ENCODE measurements around the gene RDH11. TPM values are rescaled to one million over a fixed set of nuclear protein-coding genes. Genes with fewer than 3 reads are reported as not detected.

Gene RDH11
- total and polyA plus RNA-seq, 2 donors (not counting 3 experiments of a cell fraction or from before 2014, with no cell fraction given), result 79.8 to 93.2 TPM

GRCh38 chr14:67704484-67705089 lies 9.0 kb upstream of the RDH11 start:
- H3K4me3 ChIP-seq (replicated peaks in 1 of 3; ENCODE audit: insufficient read depth in 1 of 3, low read depth in 1 of 3, low read length in 3 of 3), result no peak overlapping the region
- H3K4me2 ChIP-seq (ENCODE audit: insufficient read depth, low read length), result no peak overlapping the region
- H3K27me3 ChIP-seq (ENCODE audit: control insufficient read depth in 2 of 2, insufficient read depth in 2 of 2, low read length in 2 of 2), result peaks cover 0 to 6% of the 10 kb centered on the region in 2 experiments
- CTCF ChIA-PET, result interaction anchor here (0.6 to 7.0 kb wide), 74 partner anchors 10 to 1345 kb away, joined by 3 to 394 read pairs (median 5); partner anchors contain the start of genes ARG2, ATP6V1D, EIF2S1 and PIGH
- no peak overlapping the region for H3K9ac ChIP-seq (replicated peaks; ENCODE audit: extremely low read depth, insufficient read depth, low read length)
- H3K36me3 ChIP-seq (ENCODE audit: control insufficient read depth in 2 of 2, extremely low read depth in 1 of 2, insufficient read depth in 2 of 2, low read length in 2 of 2), result no peaks in the 10 kb centered on the region
- no peaks in the 10 kb centered on the region for H3K79me2 ChIP-seq (ENCODE audit: control insufficient read depth, insufficient read depth, low read length)
- no peak overlapping the region for H3K27ac ChIP-seq (ENCODE audit: insufficient read depth, low read depth, low read length)
- no peaks in the 10 kb centered on the region for H3K9me1 ChIP-seq (replicated peaks; ENCODE audit: control insufficient read depth, extremely low read depth, insufficient read depth, low read length)
- dilution Hi-C loops (cut with MboI; ENCODE audit: extremely low pct_ligation_motif_present, low sequenced_read_pairs), result no loop called here
- FAIRE-seq (peak; percentile 76), DNase-seq (ENCODE audit: low read depth, low spot score) (peak; percentile 68)
- H3K4me1 ChIP-seq (ENCODE audit: control insufficient read depth, extremely low read depth, insufficient read depth, low read length), result no peaks in the 10 kb centered on the region
- intact Hi-C loops (cut with micrococcal nuclease), result loop anchor here (1.0 to 10.0 kb wide), 6 partner anchors 30 to 1210 kb away; partner anchors contain the start of gene VTI1B
- POLR2A ChIA-PET, result interaction anchor here (1.2 kb wide), 1 partner anchor 9 kb away, joined by 6 read pairs; the partner anchor contains the start of gene RDH11
- H2AFZ ChIP-seq (ENCODE audit: low read depth, low read length), result no peak overlapping the region
- H4K20me1 ChIP-seq (replicated peaks; ENCODE audit: control insufficient read depth, extremely low read depth, insufficient read depth, low read length), result no peaks in the 10 kb centered on the region
- H3K9me3 ChIP-seq (replicated peaks; ENCODE audit: control insufficient read depth, insufficient read depth, low read length), result no peaks in the 10 kb centered on the region
- BruUV-seq (replicated peaks), result no TSS peak
- TF ChIP-seq JUN (IDR thresholded peaks at IDR 0.05; ENCODE audit: borderline replicate concordance, insufficient read depth, insufficient read length, low read depth) (no peak), CTCF (IDR thresholded peaks at IDR 0.05; ENCODE audit: extremely low read depth in 1 of 2, insufficient read depth in 1 of 2, low read depth in 1 of 2, low read length in 2 of 2) (peak; percentile 52 to 61)

- FAIRE-seq, result no peak
These were observed 8.4 kb upstream of the RDH11 start for GRCh38 chr14:67703997-67704396.

More at GRCh38 chr14:67703997-67704396, 8.4 kb upstream of the RDH11 start:
- no peaks in the 10 kb centered on the region for H3K79me2 ChIP-seq (ENCODE audit: control insufficient read depth, insufficient read depth, low read length)
- CTCF ChIA-PET, result interaction anchor here (0.6 to 7.0 kb wide), 70 partner anchors 10 to 1345 kb away, joined by 3 to 394 read pairs (median 5); partner anchors contain the start of genes ARG2, ATP6V1D, EIF2S1 and PIGH
- H3K4me2 ChIP-seq (ENCODE audit: insufficient read depth, low read length), result no peak overlapping the region
- peaks cover 0 to 6% of the 10 kb centered on the region in 2 experiments for H3K27me3 ChIP-seq (ENCODE audit: control insufficient read depth in 2 of 2, insufficient read depth in 2 of 2, low read length in 2 of 2)
- no peaks in the 10 kb centered on the region for H4K20me1 ChIP-seq (replicated peaks; ENCODE audit: control insufficient read depth, extremely low read depth, insufficient read depth, low read length)
- H3K4me3 ChIP-seq (replicated peaks in 1 of 3; ENCODE audit: insufficient read depth in 1 of 3, low read depth in 1 of 3, low read length in 3 of 3), result no peak overlapping the region
- intact Hi-C loops (cut with micrococcal nuclease), result loop anchor here (1.0 to 10.0 kb wide), 6 partner anchors 29 to 1209 kb away; partner anchors contain the start of gene VTI1B
- H3K36me3 ChIP-seq (ENCODE audit: control insufficient read depth in 2 of 2, extremely low read depth in 1 of 2, insufficient read depth in 2 of 2, low read length in 2 of 2), result no peaks in the 10 kb centered on the region
- no TSS peak for BruUV-seq (replicated peaks)
- H3K4me1 ChIP-seq (ENCODE audit: control insufficient read depth, extremely low read depth, insufficient read depth, low read length), result no peaks in the 10 kb centered on the region
- no peaks in the 10 kb centered on the region for H3K9me1 ChIP-seq (replicated peaks; ENCODE audit: control insufficient read depth, extremely low read depth, insufficient read depth, low read length)
- no peak overlapping the region for H3K9ac ChIP-seq (replicated peaks; ENCODE audit: extremely low read depth, insufficient read depth, low read length)
- dilution Hi-C loops (cut with MboI; ENCODE audit: extremely low pct_ligation_motif_present, low sequenced_read_pairs), result no loop called here
- no peak overlapping the region for H3K27ac ChIP-seq (ENCODE audit: insufficient read depth, low read depth, low read length)
- DNase-seq (ENCODE audit: low read depth, low spot score), result no peak
- POLR2A ChIA-PET, result interaction anchor here (1.2 kb wide), 1 partner anchor 8 kb away, joined by 6 read pairs; the partner anchor contains the start of gene RDH11
- no peak overlapping the region for H2AFZ ChIP-seq (ENCODE audit: low read depth, low read length)
- no peak for TF ChIP-seq EZH2 (IDR thresholded peaks at IDR 0.05; ENCODE audit: borderline replicate concordance, low read depth, low read length, severe bottlenecking)
- TF ChIP-seq MAX (IDR thresholded peaks at IDR 0.05; ENCODE audit: insufficient read depth, insufficient read length), result no peak
- no peak for TF ChIP-seq POLR2AphosphoS5 (IDR thresholded peaks at IDR 0.05; ENCODE audit: insufficient read depth, low read depth, low read length)
- TF ChIP-seq CTCF (IDR thresholded peaks at IDR 0.05; ENCODE audit: extremely low read depth in 1 of 2, insufficient read depth in 1 of 2, low read depth in 1 of 2, low read length in 2 of 2), result no peak
- no peak for TF ChIP-seq POLR2A (IDR thresholded peaks at IDR 0.05; ENCODE audit: low read depth, low read length)
- no peaks in the 10 kb centered on the region for H3K9me3 ChIP-seq (replicated peaks; ENCODE audit: control insufficient read depth, insufficient read depth, low read length)

All from endothelial cell of umbilical vein (primary cell).